IMR-90 (cell line): Measurements from ENCODE around the gene IRGQ.

Source experiments
- CEBPB ChIP-seq: IDR thresholded peaks from 2 replicates; pipeline ENCODE4 v1.6.1; 2012; ENCODE audit warnings: low read depth, low read length, improper control_type of control experiment
- CHD1 ChIP-seq: IDR thresholded peaks from 2 replicates; pipeline ENCODE4 v1.6.1; 2012; ENCODE audit warnings: low read depth, low read length, improper control_type of control experiment
- MAFK ChIP-seq: IDR thresholded peaks from 2 replicates; pipeline ENCODE4 v1.6.1; 2012; ENCODE audit warnings: low read depth, low read length, improper control_type of control experiment
- POLR2A ChIP-seq: IDR thresholded peaks from 2 replicates; pipeline ENCODE4 v1.6.1; 2012; ENCODE audit warnings: mild to moderate bottlenecking, low read depth, low read length
- RAD21 ChIP-seq: IDR thresholded peaks from 2 replicates; pipeline ENCODE4 v1.6.1; 2012; ENCODE audit warnings: low read length, improper control_type of control experiment
- RFX5 ChIP-seq: IDR thresholded peaks from 2 replicates; pipeline ENCODE4 v1.8.0; 2012; ENCODE audit warnings: low read depth, mild to moderate bottlenecking, low read length, moderate library complexity
- SMC3 ChIP-seq: fragments of 150-350 bp; IDR thresholded peaks from 2 replicates; pipeline ENCODE4 v1.6.1; 2016; ENCODE audit warnings: low read depth, mild to moderate bottlenecking, antibody characterized with exemption, low read length, moderate library complexity
- TF ChIP-seq, protein P1 (sequence below): conservative IDR thresholded peaks from 2 replicates; pipeline ENCODE4 v1.5.1; 2012; ENCODE audit warnings: mild to moderate bottlenecking, low read depth, low read length, improper control_type of control experiment
- TF ChIP-seq, protein P2 (sequence below): fragments of 150-350 bp; IDR thresholded peaks from 2 replicates; pipeline ENCODE4 v1.6.1; 2017; ENCODE audit warnings: mild to moderate bottlenecking, antibody characterized with exemption, low read length, low read depth
- TF ChIP-seq, protein P3 (sequence below): fragments of 150-350 bp; IDR thresholded peaks from 2 replicates; pipeline ENCODE4 v1.6.1; 2016; ENCODE audit warnings: low read depth, mild to moderate bottlenecking, low read length, moderate library complexity, borderline replicate concordance

DNA sequence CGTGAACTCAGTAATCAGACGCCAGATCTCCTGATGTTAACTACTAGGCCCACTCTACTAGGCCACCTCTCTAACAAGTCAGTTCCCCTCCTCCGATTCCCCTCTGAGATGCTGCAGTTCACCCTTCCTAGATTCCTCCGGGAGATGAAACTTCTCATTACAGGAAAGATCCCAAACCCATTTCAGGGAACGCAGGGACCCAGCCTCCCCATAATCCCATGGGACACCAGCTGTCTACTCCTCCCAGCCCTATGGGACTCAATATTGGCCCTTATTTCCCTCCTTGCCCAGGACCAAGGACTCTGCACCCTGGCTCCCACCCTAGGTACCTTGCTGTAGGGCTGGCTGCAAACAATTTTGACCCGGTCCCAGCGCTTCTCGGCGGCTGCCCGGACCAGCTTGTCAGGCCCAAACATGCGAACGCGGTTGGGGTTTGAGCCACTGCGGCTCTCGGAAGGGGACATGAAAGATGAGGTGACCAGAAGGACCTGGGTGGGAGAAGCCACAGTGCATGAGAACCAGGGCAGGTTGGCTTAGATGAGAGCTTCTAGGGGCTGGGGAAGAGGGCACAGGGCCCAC, 41.5 kb downstream of the IRGQ start:
- TF ChIP-seq, protein P1, sequence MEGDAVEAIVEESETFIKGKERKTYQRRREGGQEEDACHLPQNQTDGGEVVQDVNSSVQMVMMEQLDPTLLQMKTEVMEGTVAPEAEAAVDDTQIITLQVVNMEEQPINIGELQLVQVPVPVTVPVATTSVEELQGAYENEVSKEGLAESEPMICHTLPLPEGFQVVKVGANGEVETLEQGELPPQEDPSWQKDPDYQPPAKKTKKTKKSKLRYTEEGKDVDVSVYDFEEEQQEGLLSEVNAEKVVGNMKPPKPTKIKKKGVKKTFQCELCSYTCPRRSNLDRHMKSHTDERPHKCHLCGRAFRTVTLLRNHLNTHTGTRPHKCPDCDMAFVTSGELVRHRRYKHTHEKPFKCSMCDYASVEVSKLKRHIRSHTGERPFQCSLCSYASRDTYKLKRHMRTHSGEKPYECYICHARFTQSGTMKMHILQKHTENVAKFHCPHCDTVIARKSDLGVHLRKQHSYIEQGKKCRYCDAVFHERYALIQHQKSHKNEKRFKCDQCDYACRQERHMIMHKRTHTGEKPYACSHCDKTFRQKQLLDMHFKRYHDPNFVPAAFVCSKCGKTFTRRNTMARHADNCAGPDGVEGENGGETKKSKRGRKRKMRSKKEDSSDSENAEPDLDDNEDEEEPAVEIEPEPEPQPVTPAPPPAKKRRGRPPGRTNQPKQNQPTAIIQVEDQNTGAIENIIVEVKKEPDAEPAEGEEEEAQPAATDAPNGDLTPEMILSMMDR: no peak
- TF ChIP-seq CEBPB (no peak), CHD1 (no peak), POLR2A (no peak), SMC3 (no peak), RFX5 (no peak), RAD21 (no peak), MAFK (no peak)
- TF ChIP-seq, protein P2, sequence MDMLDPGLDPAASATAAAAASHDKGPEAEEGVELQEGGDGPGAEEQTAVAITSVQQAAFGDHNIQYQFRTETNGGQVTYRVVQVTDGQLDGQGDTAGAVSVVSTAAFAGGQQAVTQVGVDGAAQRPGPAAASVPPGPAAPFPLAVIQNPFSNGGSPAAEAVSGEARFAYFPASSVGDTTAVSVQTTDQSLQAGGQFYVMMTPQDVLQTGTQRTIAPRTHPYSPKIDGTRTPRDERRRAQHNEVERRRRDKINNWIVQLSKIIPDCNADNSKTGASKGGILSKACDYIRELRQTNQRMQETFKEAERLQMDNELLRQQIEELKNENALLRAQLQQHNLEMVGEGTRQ: no peak
- TF ChIP-seq, protein P3, sequence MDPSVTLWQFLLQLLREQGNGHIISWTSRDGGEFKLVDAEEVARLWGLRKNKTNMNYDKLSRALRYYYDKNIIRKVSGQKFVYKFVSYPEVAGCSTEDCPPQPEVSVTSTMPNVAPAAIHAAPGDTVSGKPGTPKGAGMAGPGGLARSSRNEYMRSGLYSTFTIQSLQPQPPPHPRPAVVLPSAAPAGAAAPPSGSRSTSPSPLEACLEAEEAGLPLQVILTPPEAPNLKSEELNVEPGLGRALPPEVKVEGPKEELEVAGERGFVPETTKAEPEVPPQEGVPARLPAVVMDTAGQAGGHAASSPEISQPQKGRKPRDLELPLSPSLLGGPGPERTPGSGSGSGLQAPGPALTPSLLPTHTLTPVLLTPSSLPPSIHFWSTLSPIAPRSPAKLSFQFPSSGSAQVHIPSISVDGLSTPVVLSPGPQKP: no peak
